NCI-H1417 (cell line): ENCODE results near the gene SEC11C.

Source experiments
- DNase-seq, 3 experiments: peaks; one replicate each; lab custom pipeline; 2025; lab: John Stamatoyannopoulos, UW

Gene SEC11C

DNA sequence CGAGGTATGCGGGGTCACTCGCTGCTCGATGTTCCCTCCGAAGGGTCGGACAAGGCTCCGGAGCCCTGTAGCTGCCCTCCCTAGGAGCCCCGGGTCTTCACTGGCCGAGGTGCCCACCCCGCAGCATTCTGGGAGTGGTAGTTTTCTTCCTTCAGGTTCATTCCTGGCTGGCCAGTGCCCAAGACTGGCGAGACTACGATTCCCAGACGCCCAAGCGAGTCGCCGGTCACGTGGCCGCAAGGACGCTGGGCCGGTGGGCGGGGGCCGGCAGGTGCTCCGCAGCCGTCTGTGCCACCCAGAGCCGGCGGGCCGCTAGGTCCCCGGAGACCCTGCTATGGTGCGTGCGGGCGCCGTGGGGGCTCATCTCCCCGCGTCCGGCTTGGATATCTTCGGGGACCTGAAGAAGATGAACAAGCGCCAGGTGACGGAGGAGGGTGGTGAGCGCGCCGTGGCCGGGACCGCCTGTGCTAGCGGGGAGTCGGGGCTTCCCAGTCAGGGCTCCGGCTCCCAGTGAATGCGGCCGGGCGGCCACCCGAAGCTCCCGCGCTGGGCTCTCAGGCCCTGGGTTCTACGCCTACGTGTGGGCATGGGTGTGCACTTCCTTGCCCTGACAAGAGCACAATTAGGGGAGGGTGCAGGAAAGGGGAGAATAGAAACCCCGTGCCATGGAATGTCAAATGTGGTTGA lies at the start of gene SEC11C:
Gene SEC11C, plus strand, starts transcription at position 270 of the 687 bp plus-strand sequence. Its CDS starts 65 bp downstream, at position 335.
- DNase-seq = peak; percentile 92 to 100 (median 100)

DNA sequence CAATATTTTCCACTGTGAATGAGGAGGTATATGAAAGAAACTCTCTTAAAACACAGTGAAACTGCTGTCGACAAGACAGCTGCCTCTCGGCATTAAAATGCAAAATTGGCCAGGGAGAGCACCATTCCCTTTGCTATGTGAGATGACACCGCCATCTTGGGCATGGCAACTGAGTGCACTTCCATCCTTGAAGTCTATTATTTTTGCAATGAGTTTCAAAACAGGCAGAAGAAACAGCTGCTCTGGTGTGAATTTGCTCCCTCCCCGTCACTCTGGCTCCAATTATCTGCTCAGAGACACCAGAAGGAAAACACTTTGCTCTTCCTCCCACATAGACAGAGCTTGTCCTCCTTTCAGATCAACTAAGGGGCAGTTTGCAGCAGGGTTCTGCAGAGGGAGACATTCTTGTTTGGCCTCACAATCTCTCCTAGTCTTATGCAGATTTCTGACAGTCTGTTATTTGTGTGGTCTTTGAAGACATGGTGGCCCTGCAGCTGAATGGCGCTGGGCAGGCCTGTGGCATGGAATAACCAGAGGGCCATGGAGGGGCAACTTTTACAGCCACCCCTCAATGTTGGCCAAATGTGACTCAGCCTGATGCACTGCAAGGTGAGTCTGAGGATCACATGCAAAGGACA lies 48.6 kb upstream of the SEC11C start:
- DNase-seq = no peak

- DNase-seq = no peak
Measured at GRCh38 chr18:59093668-59094067, 46.0 kb upstream of the SEC11C start.

GRCh38 chr18:59094569-59094968 lies 45.1 kb upstream of the SEC11C start:
- no peak for DNase-seq

DNA sequence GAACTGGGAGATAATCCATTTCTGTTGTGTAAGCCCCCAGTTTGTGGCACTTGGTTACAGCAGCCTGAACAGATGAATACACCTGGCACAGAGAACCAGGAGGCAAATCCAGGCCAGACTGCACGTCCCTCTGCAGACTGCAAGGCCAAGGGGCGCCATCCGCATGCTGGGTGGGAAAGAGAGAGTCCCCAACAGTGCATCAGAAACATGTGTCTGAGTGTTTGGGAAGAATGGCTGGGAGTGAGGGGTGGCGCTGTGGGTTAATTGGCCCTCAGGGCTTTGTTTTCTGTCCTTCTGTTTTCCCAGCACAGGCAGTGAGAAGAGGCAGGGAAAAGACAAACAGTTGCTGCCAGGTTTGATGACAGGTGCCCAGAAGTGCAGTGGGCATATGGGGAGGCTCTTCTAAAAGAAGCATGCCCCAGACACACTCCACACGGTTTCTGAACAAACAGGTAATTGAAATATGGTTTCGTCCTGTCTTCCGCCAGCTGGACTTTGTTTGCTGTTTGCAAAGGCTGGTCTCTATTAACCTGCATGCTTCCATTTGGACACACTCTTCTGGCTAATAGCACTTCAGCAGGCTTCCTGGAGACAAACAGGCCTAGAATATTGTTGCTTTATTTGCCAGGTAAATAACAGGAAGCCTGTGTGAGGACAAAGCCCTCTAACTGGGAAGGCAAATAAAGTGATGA lies 43.4 kb upstream of the SEC11C start:
- DNase-seq = peak; percentile 88 to 100 (median 100)

DNA sequence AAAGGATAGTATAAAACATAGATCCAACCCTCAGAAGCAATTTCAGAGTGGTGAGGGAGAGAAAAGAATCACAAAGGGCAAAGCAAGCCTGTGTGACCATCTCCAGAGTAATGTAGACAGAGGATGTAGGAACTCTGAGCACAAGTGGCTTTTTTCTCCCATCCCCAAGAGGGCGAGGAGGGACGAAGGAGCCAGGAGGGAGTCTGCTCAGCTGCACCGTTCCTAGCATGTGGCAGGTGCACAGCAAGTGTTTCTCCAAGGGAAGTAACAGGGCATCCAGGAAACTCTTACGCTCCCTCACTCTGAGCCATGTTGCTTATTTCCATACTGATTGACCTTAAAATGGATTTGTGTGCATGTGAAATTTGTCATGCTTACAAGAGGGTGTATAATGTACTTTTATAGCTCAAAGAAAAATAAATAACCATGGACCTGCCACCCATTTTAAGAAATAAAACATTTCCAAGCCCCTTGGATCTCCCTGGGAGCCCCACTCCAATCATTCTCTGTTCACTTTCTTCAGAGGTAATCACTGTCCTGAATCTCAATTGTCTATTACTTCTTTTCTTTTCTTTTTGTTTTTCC lies 37.8 kb upstream of the SEC11C start:
- peak in 2 of 3 experiments; percentile 24 to 32 for DNase-seq

DNA sequence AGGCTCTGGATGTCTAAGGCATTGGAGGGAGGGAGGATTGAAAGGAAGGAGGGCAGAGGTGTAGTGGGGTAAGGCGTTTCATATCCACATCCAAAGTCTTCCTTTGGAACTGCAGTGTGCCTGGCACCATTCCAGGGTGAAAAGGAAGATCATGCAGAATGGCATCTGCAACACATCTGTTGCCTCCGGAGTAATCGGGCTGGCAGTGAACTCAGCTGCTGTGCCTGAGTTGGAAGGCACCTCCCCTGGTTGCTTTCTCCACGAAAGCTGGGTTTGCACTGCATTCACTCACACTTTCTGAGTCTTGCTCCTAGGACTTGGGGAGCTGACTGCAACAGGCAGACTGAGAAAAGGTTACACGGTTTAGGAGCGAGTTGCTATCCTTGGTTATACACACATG lies 30.3 kb upstream of the SEC11C start:
- no peak for DNase-seq

GRCh38 chr18:59114160-59114559 lies 25.5 kb upstream of the SEC11C start:
- no peak for DNase-seq

- DNase-seq = peak in 2 of 3 experiments; percentile 41 to 56
Measured at GRCh38 chr18:59123588-59124369, 15.9 kb upstream of the SEC11C start.

DNA sequence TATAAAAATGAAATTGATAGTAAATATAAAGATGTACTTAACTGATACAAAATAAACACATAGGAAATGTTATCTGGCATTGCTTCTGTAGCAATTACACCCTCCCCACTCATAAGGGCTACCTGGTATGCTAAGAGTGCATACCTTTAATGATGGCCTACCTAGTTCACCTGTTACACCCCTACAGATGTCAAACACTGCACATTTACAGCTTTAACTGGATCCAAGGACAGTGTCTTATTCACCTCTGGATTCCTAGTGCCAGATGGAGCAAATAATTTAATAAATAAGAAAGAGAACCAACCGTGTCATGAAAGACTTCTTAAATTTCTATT lies 15.3 kb upstream of the SEC11C start:
- no peak for DNase-seq

DNA sequence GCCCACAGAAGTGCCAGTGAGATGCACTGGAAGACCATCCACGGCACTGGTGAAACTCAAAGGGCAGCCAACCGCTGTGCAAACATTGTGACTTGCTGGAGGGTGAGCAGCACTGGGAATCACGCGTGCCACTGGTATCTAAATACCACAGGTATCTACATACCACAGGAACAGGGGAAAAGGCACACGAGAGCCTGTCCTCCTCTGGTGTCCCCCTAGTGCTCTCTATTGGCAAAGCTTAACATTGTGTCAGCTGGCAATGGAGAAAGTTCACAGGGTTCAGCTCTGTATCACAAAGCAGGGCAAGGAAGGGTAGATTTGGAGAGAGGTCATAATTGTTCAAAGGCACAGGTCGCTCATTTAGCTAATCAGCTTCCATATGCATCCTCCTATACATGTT lies 12.6 kb upstream of the SEC11C start:
- DNase-seq = no peak

DNA sequence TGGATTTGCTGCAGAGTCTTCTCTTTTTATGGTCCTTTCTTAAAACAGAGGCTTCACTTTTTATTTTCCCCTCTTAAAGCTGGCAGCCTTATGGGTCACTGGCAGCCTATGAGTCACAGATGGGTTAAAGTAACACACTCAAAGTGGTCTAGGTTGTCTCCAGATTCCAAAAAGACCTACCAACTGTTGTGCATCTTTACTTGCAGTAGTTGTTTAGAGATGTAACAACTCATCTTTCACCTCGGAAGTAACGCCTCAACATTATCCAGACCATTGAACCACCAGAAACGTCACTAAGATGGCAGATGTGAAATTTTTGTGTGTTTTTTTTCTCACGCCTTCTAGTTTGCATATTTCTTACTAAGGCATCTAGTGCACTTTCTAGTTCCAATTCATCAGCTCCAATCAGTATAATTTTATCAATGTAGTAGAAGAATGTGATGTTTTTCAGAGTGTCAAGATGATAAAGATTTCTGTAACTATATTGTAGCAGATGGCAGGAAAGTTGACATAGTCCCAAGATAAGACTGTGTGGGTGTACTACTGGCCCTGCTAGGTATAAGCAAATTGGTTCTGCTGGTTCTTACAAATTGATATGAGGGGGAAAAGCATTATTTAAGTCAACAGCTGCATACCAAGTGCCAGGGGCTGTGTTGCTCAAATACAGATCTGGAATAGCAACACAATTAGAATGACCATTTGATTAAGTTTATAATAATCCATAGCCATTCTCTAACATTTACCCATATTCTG lies 9.6 kb upstream of the SEC11C start:
- DNase-seq = no peak

DNA sequence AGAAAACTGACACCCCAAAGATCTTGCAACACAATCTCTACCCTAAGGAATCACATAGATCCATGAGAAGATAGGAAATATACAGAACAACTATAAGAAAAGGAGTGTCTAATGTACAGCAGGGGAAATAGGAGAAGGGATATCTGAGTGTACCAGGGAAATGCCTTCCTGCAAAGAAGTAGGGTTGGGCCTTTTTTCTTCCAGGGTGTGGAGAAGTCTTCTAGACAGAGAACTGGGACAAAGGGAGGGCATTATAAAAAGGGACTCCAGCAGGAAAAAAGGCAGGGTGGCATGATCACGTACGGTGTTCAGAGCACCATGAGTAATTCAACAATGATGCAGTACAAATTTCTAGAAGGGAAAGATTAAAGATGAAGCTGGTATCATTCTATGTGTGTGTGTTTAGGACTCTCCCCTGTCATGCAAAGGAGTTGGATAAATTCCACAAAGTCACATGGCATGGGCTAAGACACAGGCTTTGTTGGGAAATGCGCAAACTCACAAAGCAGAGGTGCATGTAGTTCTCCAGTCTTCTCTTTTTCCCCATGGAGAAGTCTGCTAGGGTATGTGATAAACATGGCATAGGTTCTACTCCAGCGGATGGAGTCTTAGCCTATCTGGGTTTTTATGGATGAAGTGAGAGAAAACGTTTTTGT lies 6.7 kb upstream of the SEC11C start:
- DNase-seq = no peak

DNA sequence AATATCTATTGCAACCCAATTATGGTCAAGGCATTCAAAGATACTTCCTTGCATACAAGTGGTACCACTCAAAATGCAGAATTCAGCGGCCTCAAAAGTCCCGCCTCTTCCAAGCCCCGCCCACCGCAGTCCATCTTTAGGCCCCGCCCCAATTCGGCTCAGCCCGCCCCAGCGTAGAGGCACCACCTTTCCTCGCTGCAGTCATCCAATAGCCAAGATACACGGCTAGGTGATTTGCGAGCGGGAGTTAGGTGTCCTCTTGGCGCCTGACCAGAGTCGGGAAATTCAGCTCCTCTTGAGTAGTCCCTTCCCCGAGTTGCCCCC lies 431 bp upstream of the SEC11C start:
- peak; percentile 91 to 100 (median 100) for DNase-seq

DNA sequence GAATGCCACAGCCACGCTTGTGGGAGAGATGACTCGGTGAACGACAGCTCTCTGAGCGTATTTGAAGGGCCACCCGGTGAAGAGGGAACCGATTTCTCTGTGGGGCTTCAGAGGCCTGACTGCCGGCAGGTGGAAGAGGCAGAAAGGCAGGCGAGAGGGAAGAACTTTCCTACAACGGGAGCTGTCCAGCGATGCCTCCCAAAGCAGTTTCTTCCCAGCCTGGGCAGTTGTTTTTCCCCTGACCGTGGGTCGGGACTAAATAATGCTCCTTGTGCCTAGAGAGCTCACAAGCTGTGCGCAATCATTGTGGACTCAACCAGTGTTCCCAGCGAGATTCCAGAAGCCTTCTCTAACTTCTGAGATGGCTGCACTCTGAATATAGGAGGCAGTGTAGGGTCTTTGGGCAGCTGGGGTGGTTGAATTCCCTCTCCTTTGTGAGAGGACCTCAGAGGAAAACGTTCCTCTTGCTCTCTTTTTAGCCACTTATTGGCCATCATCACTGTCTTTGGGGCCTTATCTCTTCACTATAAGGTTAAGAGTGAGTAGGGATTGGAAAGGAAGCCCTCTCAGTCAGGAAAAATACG lies 710 bp downstream of the SEC11C start:
- peak in 2 of 3 experiments; percentile 89 to 92 for DNase-seq

DNA sequence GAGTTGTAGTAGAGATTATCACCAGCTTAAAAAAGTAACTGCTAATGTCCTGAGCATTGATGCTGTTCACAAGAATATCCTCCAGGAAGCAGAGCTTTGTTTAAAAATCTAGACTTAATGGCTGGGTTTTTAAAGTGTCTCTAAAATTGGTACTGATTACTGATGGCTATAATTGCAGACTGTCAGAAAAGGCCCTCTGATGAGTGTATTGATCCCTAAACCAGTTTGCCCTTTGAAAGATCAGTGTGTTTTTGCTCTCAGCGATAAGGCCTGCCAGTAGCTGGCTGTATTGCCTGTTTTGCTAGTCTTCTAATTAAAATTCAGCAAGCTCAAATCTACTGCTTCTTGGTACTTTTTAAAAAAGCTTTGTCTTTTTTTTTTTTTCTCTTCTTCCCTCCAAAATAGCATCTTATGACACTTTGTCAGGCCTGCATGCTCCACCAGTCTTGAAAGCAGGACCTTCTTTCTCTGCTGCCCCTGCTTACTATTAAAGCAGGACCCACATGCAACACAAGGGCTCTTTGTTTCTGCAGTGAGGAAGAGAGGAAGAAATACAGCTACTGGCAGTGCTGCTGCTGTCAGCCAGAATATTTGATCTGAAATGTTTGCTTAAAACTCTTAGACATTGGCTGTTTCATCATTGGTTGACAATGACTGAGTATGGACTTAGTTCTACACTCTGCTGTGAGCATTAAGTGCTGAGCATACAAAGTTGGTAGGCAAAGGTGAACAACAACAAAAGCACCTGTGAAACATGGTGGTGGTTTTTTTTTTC lies 1.8 kb downstream of the SEC11C start:
- peak; percentile 67 to 95 (median 77) for DNase-seq

DNA sequence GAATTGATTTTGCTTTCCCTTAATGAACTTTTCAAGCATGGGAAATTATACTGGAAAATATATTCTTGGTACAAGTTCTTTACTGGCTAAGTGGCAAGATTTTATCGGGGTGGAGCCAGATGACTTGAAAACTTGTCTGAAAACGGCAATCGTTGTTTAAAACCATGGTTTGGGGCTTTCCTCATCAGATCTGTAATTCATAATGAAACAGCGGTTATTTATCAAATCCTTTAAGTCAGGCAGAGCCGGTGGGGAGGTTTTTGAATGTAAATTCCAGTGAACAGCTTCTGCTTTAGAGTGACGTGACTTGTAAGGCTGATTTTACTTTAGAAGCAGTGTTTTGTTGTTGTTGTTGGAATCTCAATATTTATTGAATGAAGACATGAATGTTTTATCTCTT lies 2.6 kb downstream of the SEC11C start:
- peak in 1 of 3 experiments; percentile 74 for DNase-seq

- peak; percentile 23 to 71 (median 33) for DNase-seq
Measured at GRCh38 chr18:59142800-59143416, 3.2 kb downstream of the SEC11C start.

DNA sequence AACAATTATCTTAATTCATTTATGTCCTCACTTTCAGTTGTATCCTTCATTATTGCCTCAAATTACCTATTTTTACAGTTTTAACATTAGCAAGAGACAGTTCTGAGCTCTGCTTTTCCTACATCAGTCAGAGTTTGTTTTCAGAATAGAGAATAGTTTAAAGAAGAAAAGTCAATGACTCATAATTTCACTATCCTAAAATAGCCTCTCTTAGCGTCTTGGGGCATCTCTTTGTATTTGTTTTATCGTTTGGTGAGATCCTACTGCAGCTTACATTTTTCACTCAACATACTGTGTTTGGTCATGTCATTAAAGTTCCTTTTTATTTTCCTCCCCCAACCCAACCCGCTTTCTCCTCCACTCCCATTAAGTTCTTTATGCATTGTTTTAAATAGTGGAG lies 3.8 kb downstream of the SEC11C start:
- no peak for DNase-seq
